ENCODE results near the gene NUP62. TPM values are rescaled to one million over a fixed set of nuclear protein-coding genes. Genes with fewer than 3 reads are reported as not detected.
A peak's percentile ranks its signal among the peaks of the same experiment; 100 is the strongest.

Gene NUP62, protein sequence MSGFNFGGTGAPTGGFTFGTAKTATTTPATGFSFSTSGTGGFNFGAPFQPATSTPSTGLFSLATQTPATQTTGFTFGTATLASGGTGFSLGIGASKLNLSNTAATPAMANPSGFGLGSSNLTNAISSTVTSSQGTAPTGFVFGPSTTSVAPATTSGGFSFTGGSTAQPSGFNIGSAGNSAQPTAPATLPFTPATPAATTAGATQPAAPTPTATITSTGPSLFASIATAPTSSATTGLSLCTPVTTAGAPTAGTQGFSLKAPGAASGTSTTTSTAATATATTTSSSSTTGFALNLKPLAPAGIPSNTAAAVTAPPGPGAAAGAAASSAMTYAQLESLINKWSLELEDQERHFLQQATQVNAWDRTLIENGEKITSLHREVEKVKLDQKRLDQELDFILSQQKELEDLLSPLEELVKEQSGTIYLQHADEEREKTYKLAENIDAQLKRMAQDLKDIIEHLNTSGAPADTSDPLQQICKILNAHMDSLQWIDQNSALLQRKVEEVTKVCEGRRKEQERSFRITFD
- 10 to 100 TPM; 29.9 to 34.3 TPM for total RNA-seq

DNA sequence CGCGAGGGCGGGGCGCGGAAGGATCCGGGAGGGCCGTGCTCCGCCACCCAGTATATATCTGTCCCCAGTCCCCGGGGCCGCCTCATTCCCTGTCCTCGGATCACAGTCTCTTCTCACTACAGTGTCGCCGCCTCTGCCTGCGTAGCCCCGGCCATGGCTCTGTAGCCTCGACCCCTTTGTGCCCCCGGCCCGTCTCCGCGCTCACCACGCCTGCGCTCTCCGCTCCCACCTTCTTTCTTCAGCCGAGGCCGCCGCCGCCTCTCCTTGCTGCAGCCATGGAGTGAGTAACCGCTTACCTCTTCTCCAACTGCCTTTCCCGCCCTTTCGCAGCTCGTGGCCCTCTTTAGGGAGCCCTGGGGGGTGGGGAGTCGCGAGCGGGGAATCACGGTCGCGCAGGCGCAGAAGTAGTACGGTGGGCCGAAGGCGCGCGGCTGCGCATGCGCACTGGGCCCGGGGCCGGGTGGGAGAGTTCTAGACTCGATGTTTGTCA lies at the start of gene NUP62, which contains the start of gene ATF5:
NUP62 (minus strand) TSS at position 384 of the 490 bp plus-strand sequence. CDS start 19,697 bp downstream, outside the sequence.
ATF5 (plus strand) TSS at position 85 of the 490 bp plus-strand sequence. CDS start 1,646 bp downstream, outside the sequence.
- TF ChIP-seq, protein P1, sequence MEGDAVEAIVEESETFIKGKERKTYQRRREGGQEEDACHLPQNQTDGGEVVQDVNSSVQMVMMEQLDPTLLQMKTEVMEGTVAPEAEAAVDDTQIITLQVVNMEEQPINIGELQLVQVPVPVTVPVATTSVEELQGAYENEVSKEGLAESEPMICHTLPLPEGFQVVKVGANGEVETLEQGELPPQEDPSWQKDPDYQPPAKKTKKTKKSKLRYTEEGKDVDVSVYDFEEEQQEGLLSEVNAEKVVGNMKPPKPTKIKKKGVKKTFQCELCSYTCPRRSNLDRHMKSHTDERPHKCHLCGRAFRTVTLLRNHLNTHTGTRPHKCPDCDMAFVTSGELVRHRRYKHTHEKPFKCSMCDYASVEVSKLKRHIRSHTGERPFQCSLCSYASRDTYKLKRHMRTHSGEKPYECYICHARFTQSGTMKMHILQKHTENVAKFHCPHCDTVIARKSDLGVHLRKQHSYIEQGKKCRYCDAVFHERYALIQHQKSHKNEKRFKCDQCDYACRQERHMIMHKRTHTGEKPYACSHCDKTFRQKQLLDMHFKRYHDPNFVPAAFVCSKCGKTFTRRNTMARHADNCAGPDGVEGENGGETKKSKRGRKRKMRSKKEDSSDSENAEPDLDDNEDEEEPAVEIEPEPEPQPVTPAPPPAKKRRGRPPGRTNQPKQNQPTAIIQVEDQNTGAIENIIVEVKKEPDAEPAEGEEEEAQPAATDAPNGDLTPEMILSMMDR (IDR thresholded peaks at IDR 0.05): no peak
- Histone ChIP-seq H3K4me3 (peak within 1 kb of the TSS; percentile 95), H3K27me3 (replicated peaks; ENCODE audit: insufficient read depth) (no peaks in the 10 kb centered on the region), H3K27ac (peak within 1 kb of the TSS; percentile 82 to 91), H3K4me1 (ENCODE audit: control insufficient read depth in 1 of 2, low read depth in 2 of 2) (peaks cover 10 to 25% of the 10 kb centered on the region in 2 donors), H3K9me3 (no peaks in the 10 kb centered on the region), H3K36me3 (peaks cover 9% of the 10 kb centered on the region)
- peak; percentile 54 for ATAC-seq (ENCODE audit: insufficient number of reproducible peaks, low FRiP score, low read depth)
- peak; percentile 60 for DNase-seq (ENCODE audit: low spot score)

DNA sequence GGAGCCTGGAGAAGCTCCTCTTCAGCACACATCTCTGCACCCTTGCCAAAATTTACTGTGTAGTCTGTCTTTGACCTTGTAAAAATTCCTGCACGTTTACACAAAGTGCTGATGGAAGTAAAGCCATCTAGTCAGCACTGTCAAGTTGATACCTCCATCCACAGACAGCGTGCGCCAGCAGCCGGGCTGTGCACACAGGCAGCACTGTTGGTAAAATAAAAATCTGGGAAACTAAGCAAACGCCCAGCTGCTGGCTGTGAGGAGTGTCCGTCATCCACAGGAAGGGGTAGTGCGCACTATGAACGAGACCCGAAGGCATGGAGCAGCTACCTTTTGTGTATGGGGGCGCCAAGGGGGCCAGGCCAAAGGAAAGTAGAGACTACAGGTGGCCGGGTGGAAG lies 49.0 kb upstream of the NUP62 start:
- H3K4me1 ChIP-seq (ENCODE audit: control insufficient read depth in 1 of 2, low read depth in 2 of 2): no peaks in the 10 kb centered on the region
- H3K9me3 ChIP-seq: no peaks in the 10 kb centered on the region
- ATAC-seq (ENCODE audit: insufficient number of reproducible peaks, low FRiP score, low read depth) (no peak), DNase-seq (ENCODE audit: low spot score) (no peak)
- no peak overlapping the region for H3K27ac ChIP-seq
- TF ChIP-seq, protein P1 (IDR thresholded peaks at IDR 0.05): no peak
- H3K27me3 ChIP-seq (replicated peaks; ENCODE audit: insufficient read depth): no peaks in the 10 kb centered on the region
- H3K4me3 ChIP-seq: no peak overlapping the region
- H3K36me3 ChIP-seq: peaks cover 31% of the 10 kb centered on the region

DNA sequence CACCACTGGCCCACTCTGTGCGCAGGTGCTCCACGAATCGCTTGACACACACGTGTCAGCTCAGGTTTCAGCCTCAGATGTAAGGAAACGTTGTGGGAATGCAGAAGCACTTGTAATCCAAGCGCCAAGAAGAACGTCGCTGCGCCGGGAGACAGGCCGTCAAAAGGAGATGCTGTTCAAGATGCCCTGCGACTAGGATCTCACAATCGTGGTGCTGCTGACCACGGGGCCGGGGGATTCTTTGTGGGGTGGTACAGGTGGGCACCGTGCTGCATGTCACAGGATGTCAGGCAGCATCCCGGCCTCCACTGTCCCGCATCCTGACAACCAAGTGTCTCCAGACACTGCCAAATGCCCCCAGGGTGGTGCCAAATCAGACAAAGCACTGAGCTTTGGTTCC lies 48.6 kb upstream of the NUP62 start:
- Histone ChIP-seq H3K4me3 (no peak overlapping the region), H3K27ac (no peak overlapping the region), H3K36me3 (peaks cover 31% of the 10 kb centered on the region), H3K9me3 (no peaks in the 10 kb centered on the region), H3K4me1 (ENCODE audit: control insufficient read depth in 1 of 2, low read depth in 2 of 2) (no peaks in the 10 kb centered on the region), H3K27me3 (replicated peaks; ENCODE audit: insufficient read depth) (no peaks in the 10 kb centered on the region)
- TF ChIP-seq, protein P1 (IDR thresholded peaks at IDR 0.05): no peak
- no peak for ATAC-seq (ENCODE audit: insufficient number of reproducible peaks, low FRiP score, low read depth)
- DNase-seq (ENCODE audit: low spot score): no peak

DNA sequence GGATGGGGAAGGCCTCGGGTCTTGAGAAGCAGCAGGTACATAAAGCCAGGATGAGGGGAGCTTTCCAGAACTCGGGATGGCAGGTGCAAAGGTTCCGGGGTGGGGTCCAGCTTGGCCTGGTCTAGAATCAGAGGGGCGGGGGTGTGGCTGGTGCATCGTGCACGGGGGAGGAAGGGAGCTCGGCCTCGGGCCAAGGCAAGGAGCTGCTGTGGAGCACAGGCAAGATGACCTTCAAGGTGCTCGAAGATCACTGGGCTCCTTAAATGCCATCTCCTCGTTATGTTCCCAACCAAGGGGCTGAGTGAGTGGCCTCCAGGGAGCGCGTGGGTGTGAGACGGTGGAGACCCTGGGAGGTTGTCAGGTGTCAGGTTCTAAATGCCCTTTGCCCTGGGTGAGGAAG lies 47.8 kb upstream of the NUP62 start:
- H3K4me3 ChIP-seq: no peak overlapping the region
- no peak overlapping the region for H3K27ac ChIP-seq
- peaks cover 31% of the 10 kb centered on the region for H3K36me3 ChIP-seq
- ATAC-seq (ENCODE audit: insufficient number of reproducible peaks, low FRiP score, low read depth) (no peak), DNase-seq (ENCODE audit: low spot score) (no peak)
- no peaks in the 10 kb centered on the region for H3K9me3 ChIP-seq
- TF ChIP-seq, protein P1 (IDR thresholded peaks at IDR 0.05): no peak
- no peaks in the 10 kb centered on the region for H3K27me3 ChIP-seq (replicated peaks; ENCODE audit: insufficient read depth)
- no peaks in the 10 kb centered on the region for H3K4me1 ChIP-seq (ENCODE audit: control insufficient read depth in 1 of 2, low read depth in 2 of 2)

DNA sequence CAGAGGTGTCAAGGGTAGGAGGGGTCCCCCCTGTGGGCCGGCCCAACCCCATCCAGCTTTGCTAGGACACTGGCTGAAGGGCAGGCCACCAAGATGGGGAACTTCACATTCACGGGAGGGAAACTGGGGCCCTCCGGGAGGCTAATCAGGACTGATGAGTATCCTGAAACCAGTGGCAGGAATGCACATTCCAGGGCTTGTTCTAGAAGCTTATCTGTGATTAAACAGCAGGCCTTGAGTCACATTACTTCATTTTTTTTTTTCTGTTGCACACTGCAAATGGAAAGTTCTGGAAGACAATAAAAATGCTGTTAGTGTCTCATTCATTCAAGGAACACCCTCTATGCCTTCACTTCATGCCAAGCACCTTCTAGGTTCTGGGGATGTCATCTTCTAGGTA lies 47.2 kb upstream of the NUP62 start:
- no peaks in the 10 kb centered on the region for H3K4me1 ChIP-seq (ENCODE audit: control insufficient read depth in 1 of 2, low read depth in 2 of 2)
- H3K27me3 ChIP-seq (replicated peaks; ENCODE audit: insufficient read depth): no peaks in the 10 kb centered on the region
- peaks cover 31% of the 10 kb centered on the region for H3K36me3 ChIP-seq
- DNase-seq (ENCODE audit: low spot score) (no peak), ATAC-seq (ENCODE audit: insufficient number of reproducible peaks, low FRiP score, low read depth) (no peak)
- no peak overlapping the region for H3K27ac ChIP-seq
- no peaks in the 10 kb centered on the region for H3K9me3 ChIP-seq
- TF ChIP-seq, protein P1 (IDR thresholded peaks at IDR 0.05): no peak
- no peak overlapping the region for H3K4me3 ChIP-seq
